ENCODE measurements around the gene PRKN.

Gene PRKN

GRCh38 chr6:162019349-162019748 is 708.2 kb downstream of the PRKN start:
- no peak for DNase-seq

- DNase-seq, result no peak
Observed at GRCh38 chr6:162017536-162017935, 710.0 kb downstream of the PRKN start.

- DNase-seq, result no peak
Observed at GRCh38 chr6:162014069-162014811, 713.3 kb downstream of the PRKN start.

GRCh38 chr6:162005372-162005771 is 722.2 kb downstream of the PRKN start:
- no peak for DNase-seq

- DNase-seq, result no peak
Observed at GRCh38 chr6:161996783-161997182, 730.8 kb downstream of the PRKN start.

GRCh38 chr6:161985876-161986423 is 741.6 kb downstream of the PRKN start:
- no peak for DNase-seq

GRCh38 chr6:161984713-161985112 is 742.9 kb downstream of the PRKN start:
- DNase-seq, result no peak

GRCh38 chr6:161976553-161976952 is 751.0 kb downstream of the PRKN start:
- DNase-seq, result no peak

GRCh38 chr6:161973064-161973463 is 754.5 kb downstream of the PRKN start:
- no peak for DNase-seq

- DNase-seq, result no peak
Observed at GRCh38 chr6:161971043-161971442, 756.5 kb downstream of the PRKN start.

- no peak for DNase-seq
Observed at GRCh38 chr6:161963634-161964234, 763.8 kb downstream of the PRKN start.

- DNase-seq, result no peak
Observed at GRCh38 chr6:161963181-161963580, 764.4 kb downstream of the PRKN start.

- DNase-seq, result no peak
Observed at GRCh38 chr6:161961796-161962195, 765.8 kb downstream of the PRKN start.

GRCh38 chr6:161961046-161961445 is 766.5 kb downstream of the PRKN start:
- DNase-seq, result no peak

- DNase-seq, result no peak
Observed at GRCh38 chr6:161959072-161959471, 768.5 kb downstream of the PRKN start.

- no peak for DNase-seq
Observed at GRCh38 chr6:161956082-161956481, 771.5 kb downstream of the PRKN start.

- no peak for DNase-seq
Observed at GRCh38 chr6:161954699-161955276, 772.8 kb downstream of the PRKN start.

- no peak for DNase-seq
Observed at GRCh38 chr6:161954077-161954476, 773.5 kb downstream of the PRKN start.

GRCh38 chr6:161951126-161951525 is 776.4 kb downstream of the PRKN start:
- no peak for DNase-seq

- no peak for DNase-seq
Observed at GRCh38 chr6:161949531-161949930, 778.0 kb downstream of the PRKN start.

- no peak for DNase-seq
Observed at GRCh38 chr6:161948462-161948861, 779.1 kb downstream of the PRKN start.

GRCh38 chr6:161947371-161947770 is 780.2 kb downstream of the PRKN start:
- no peak for DNase-seq

GRCh38 chr6:161946461-161946860 is 781.1 kb downstream of the PRKN start:
- no peak for DNase-seq

- DNase-seq, result no peak
Observed at GRCh38 chr6:161943561-161943960, 784.0 kb downstream of the PRKN start.
